K562 (cell line): ENCODE measurements around the gene MAML3. TPM values are rescaled to one million over a fixed set of nuclear protein-coding genes. Genes with fewer than 3 reads are reported as not detected.

Experiments used
- ATAC-seq: fragments of 200-7000 bp; cut with Tn5 transposase; 3 replicates; pipeline ENCODE4 v1.9.1; 2020; ENCODE audit warnings: moderate library complexity
- BruUV-seq: library from RNA; stranded (reverse); fragments of 400-500 nt; replicated peaks from 2 replicates; lab custom pipeline; 2021; lab: Mats Ljungman, UMichigan
- CTCF ChIA-PET: fragments of 300-600 bp; formaldehyde crosslinking; extraction: SDS; loops from one replicate; lab custom pipeline; 2021; ENCODE audit warnings: low intra/inter-chr PET ratio; lab: Yijun Ruan, JAX
- POLR2A ChIA-PET: fragments of 300-600, 350-650 bp; sonication (Branson Sonifier 250); formaldehyde crosslinking; extraction: SDS; loops from one replicate; lab custom pipeline; 2021; ENCODE audit warnings: antibody characterized with exemption, inconsistent platforms; lab: Yijun Ruan, JAX
- DNase-seq, 4 experiments: peaks; one replicate each; pipeline versions ENCODE4 v3.0.0 to v3.0.0-alpha.2; 2011 to 2018; ENCODE audit warnings: low spot score in 3 of 4, mixed read lengths in 3 of 4; ENCODE audit errors: extremely low read depth in 1 of 4
- FAIRE-seq: peaks from 2 replicates; lab custom pipeline; 2011; peaks lifted over from hg19 to GRCh38; lab: Jason Lieb, UNC
- H2AFZ ChIP-seq: 2 replicates; pipeline ENCODE4 v1.6.0; 2011; ENCODE audit warnings: low read depth, low read length, control low read depth, inconsistent platforms
- H3K27ac ChIP-seq: fragments of 200-600 bp; 3 replicates; pipeline ENCODE4 v1.8.0; 2011; ENCODE audit warnings: low read depth, mild to moderate bottlenecking, control low read depth, inconsistent platforms, low read length, moderate library complexity, mixed read lengths; ENCODE audit errors: extremely low read depth
- H3K27me3 ChIP-seq, 2 experiments: fragments of 300-600 bp in 1 of 2; 2 replicates in 1 of 2; 3 replicates in 1 of 2; pipeline versions ENCODE4 v1.6.0 to v1.8.0; 2011; ENCODE audit warnings: inconsistent platforms in 2 of 2, low read length in 2 of 2, mild to moderate bottlenecking in 1 of 2, mixed read lengths in 1 of 2, moderate library complexity in 1 of 2; ENCODE audit not compliant: control insufficient read depth in 2 of 2, insufficient read depth in 2 of 2
- H3K36me3 ChIP-seq: fragments of 300-600 bp; 3 replicates; pipeline ENCODE4 v1.8.0; 2011; ENCODE audit warnings: mild to moderate bottlenecking, low read length, inconsistent platforms; ENCODE audit not compliant: control insufficient read depth, insufficient read depth
- H3K4me1 ChIP-seq, 2 experiments: fragments of 200-600 bp in 1 of 2; replicated peaks in 1 of 2; 2 replicates in 1 of 2; 3 replicates in 1 of 2; pipeline versions ENCODE4 v1.5.1 to v1.8.0; 2011; ENCODE audit warnings: inconsistent platforms in 2 of 2, low read length in 2 of 2, mild to moderate bottlenecking in 1 of 2, mixed read lengths in 1 of 2, moderate library complexity in 1 of 2; ENCODE audit not compliant: control insufficient read depth in 2 of 2, insufficient read depth in 2 of 2
- H3K4me2 ChIP-seq: 2 replicates; pipeline ENCODE4 v1.6.1; 2011; ENCODE audit warnings: low read length, control low read depth, inconsistent platforms, mixed read lengths; ENCODE audit not compliant: insufficient read depth
- H3K4me3 ChIP-seq: fragments of 200-600 bp; sonication (generic), shearing (Covaris generic); 2 replicates; pipeline ENCODE4 v1.5.1; 2016; ENCODE audit warnings: control low read depth, inconsistent platforms
- H3K79me2 ChIP-seq: fragments of 200-600 bp; 3 replicates; pipeline ENCODE4 v1.8.0; 2011; ENCODE audit warnings: low read length, inconsistent platforms; ENCODE audit not compliant: control insufficient read depth, insufficient read depth
- H3K9ac ChIP-seq, 2 experiments: 2 replicates each; pipeline versions ENCODE4 v1.6.0 to v1.6.1; 2011; ENCODE audit warnings: low read depth in 2 of 2, low read length in 2 of 2, control low read depth in 1 of 2, inconsistent platforms in 1 of 2, mild to moderate bottlenecking in 1 of 2, mixed read lengths in 1 of 2; ENCODE audit not compliant: insufficient read depth in 1 of 2
- H3K9me1 ChIP-seq: one replicate; pipeline ENCODE4 v1.6.0; 2011; ENCODE audit warnings: inconsistent platforms, mild to moderate bottlenecking, low read length, moderate library complexity; ENCODE audit not compliant: control insufficient read depth, insufficient read depth
- H3K9me3 ChIP-seq: replicated peaks from 2 replicates; pipeline ENCODE4 v1.5.1; 2011; ENCODE audit warnings: low read depth, low read length, inconsistent platforms; ENCODE audit not compliant: control insufficient read depth, insufficient read depth
- H4K20me1 ChIP-seq: replicated peaks from 2 replicates; pipeline ENCODE4 v1.6.1; 2011; ENCODE audit warnings: low read length, inconsistent platforms, mixed read lengths; ENCODE audit not compliant: control insufficient read depth, insufficient read depth
- ARID4B ChIP-seq: sonication (generic); formaldehyde crosslinking; IDR thresholded peaks from 2 replicates; pipeline ENCODE4 v1.8.0; 2022; ENCODE audit warnings: mild to moderate bottlenecking, missing genetic modification reagents
- CEBPB ChIP-seq: fragments of 450-650 bp; IDR thresholded peaks from 2 replicates; pipeline ENCODE4 v1.6.1; 2016; ENCODE audit warnings: missing genetic modification characterization, missing compliant biosample characterization
- CEBPG ChIP-seq, 3 experiments: fragments of 200-800 bp in 1 of 3; sonication (Bioruptor generic) in 1 of 3; sonication (generic) in 1 of 3; formaldehyde crosslinking in 1 of 3; IDR thresholded peaks in 2 of 3; conservative IDR thresholded peaks in 1 of 3; 2 replicates each; pipeline versions ENCODE4 v1.6.1 to v1.8.0; 2016 to 2022; ENCODE audit warnings: missing compliant biosample characterization in 2 of 3, missing genetic modification characterization in 2 of 3, mild to moderate bottlenecking in 1 of 3, missing genetic modification reagents in 1 of 3
- ETV5 ChIP-seq: sonication (generic); formaldehyde crosslinking; IDR thresholded peaks from 2 replicates; pipeline ENCODE4 v1.4.0; 2020; ENCODE audit warnings: low read depth, mild to moderate bottlenecking, missing genetic modification reagents
- IFI16 ChIP-seq: fragments of 250-450 bp; sonication (Bioruptor Pico); IDR thresholded peaks from 2 replicates; pipeline ENCODE4 v2.1.2; 2022; ENCODE audit warnings: mild to moderate bottlenecking, inconsistent platforms
- NCOA1 ChIP-seq: fragments of 450-650 bp; IDR thresholded peaks from 2 replicates; pipeline ENCODE4 v1.6.1; 2016; ENCODE audit warnings: low read depth
- ZNF24 ChIP-seq: fragments of 450-650 bp; IDR thresholded peaks from 2 replicates; pipeline ENCODE4 v1.6.1; 2016
- WGBS: fragments of 100-300 bp; shearing (Covaris generic); methylation state at CpG from one replicate; pipeline ENCODE4 v1.1.6; 2016; ENCODE audit warnings: low coverage, mixed read lengths; ENCODE audit not compliant: insufficient coverage; ENCODE audit errors: missing lambda C conversion rate; 5-methylcytosine and 5-hydroxymethylcytosine counted together
- in situ Hi-C: fragments of 300-500 bp; cut with MboI; formaldehyde crosslinking; loops from 4 replicates; pipeline ENCODE4 v1.15.0; 2018; ENCODE audit warnings: inconsistent platforms, mixed read lengths
- intact Hi-C: fragments of 100-400 bp; cut with micrococcal nuclease; formaldehyde crosslinking; loops from 2 replicates; pipeline ENCODE4 v1.14.2; 2022
- polyA plus RNA-seq, 8 experiments: library from polyadenylated mRNA; depleted of rRNA in 4 of 8; stranded (reverse) in 5 of 8; unstranded in 3 of 8; fragments of >200 nt; fragmentation: Nextera tagmentation in 2 of 8; fragmentation: Illumina TruSeq in 1 of 8; extraction: Ambion mirVana in 2 of 8; extraction: Trizol in 1 of 8; gene quantifications; 2 replicates each; pipeline versions ENCODE4 v1.2.1 to v1.2.3, GENCODE V29; 2011 to 2014; ENCODE audit warnings: inconsistent platforms in 1 of 8, missing spikeins in 1 of 8
- total RNA-seq, 7 experiments: library from RNA; depleted of rRNA in 6 of 7; stranded (reverse); fragments of >200 nt in 6 of 7; fragmentation: Illumina TruSeq in 2 of 7; extraction: Trizol in 2 of 7; gene quantifications; 2 replicates each; pipeline versions ENCODE4 v1.2.1 to v1.2.3, GENCODE V29; 2011 to 2021; ENCODE audit warnings: low replicate concordance in 1 of 7

The MAML3 gene
- total and polyA plus RNA-seq, 9 of the 15 experiments (the other 6 are each of a cell fraction or from before 2014, with no cell fraction given) = 0.01 to 0.55 (median 0.25) TPM

- H3K9me1 ChIP-seq = no peaks in the 10 kb centered on the region
- ChIA-PET CTCF (no interaction called here), POLR2A (no interaction called here)
- ATAC-seq (no peak), DNase-seq (no peak), FAIRE-seq (no peak)
- WGBS = 0% methylated on average over 2 of the region's 2 CpGs
- intact Hi-C loops (no loop called here), in situ Hi-C loops (no loop called here)
- BruUV-seq = no TSS peak
- H3K4me2 ChIP-seq = no peak overlapping the region
- H2AFZ ChIP-seq = no peak overlapping the region
- H3K79me2 ChIP-seq = no peaks in the 10 kb centered on the region
- H3K27me3 ChIP-seq = peaks cover 0 to 5% of the 10 kb centered on the region in 2 experiments; a peak in 1 of 5 replicates
- no peaks in the 10 kb centered on the region for H3K36me3 ChIP-seq
- TF ChIP-seq CEBPG (CRISPR knock-in tag; IDR thresholded peaks at IDR 0.05) (no peak), CEBPG (tag; conservative IDR thresholded peaks at IDR 0.05 in 1 of 2, IDR thresholded peaks at IDR 0.05 in 1 of 2) (peak in 1 of 2 experiments; percentile 56; a peak in 1 of 4 replicates), ARID4B (no peak), NCOA1 (no peak), ZNF24 (no peak), CEBPB (tag) (peak; percentile 77), ETV5 (CRISPR knock-in tag) (no peak), IFI16 (CRISPR knock-in tag) (no peak)
- H3K4me3 ChIP-seq = no peak overlapping the region
- no peaks in the 10 kb centered on the region for H4K20me1 ChIP-seq
- H3K4me1 ChIP-seq = no peaks in the 10 kb centered on the region
- H3K9me3 ChIP-seq = no peaks in the 10 kb centered on the region
- no peak overlapping the region for H3K27ac ChIP-seq
- no peak overlapping the region for H3K9ac ChIP-seq
These were observed 35.0 kb upstream of the MAML3 start for GRCh38 chr4:140188975-140189374.
